Mesodermal cell (in vitro differentiated cells): ENCODE data around the gene KDR.

Experiments used
- H3K27ac ChIP-seq: 2 replicates; pipeline ENCODE4 v1.7.0; 2013; ENCODE audit warnings: mild to moderate bottlenecking, low read depth, low read length, moderate library complexity; ENCODE audit not compliant: severe bottlenecking
- H3K36me3 ChIP-seq: 2 replicates; pipeline ENCODE4 v1.7.1; 2013; ENCODE audit warnings: mild to moderate bottlenecking, low read length, moderate library complexity; ENCODE audit not compliant: control insufficient read depth, insufficient read depth
- H3K4me1 ChIP-seq: one replicate; pipeline ENCODE4 v1.7.1; 2013; ENCODE audit warnings: mild to moderate bottlenecking, low read length; ENCODE audit not compliant: insufficient read depth, control insufficient read depth, poor library complexity, severe bottlenecking
- H3K4me3 ChIP-seq: 2 replicates; pipeline ENCODE4 v1.7.0; 2013; ENCODE audit warnings: low read length, control low read depth, mild to moderate bottlenecking; ENCODE audit not compliant: insufficient read depth, poor library complexity, severe bottlenecking; ENCODE audit errors: extremely low read depth
- H3K9me3 ChIP-seq: 2 replicates; pipeline ENCODE4 v1.7.1; 2013; ENCODE audit warnings: mild to moderate bottlenecking, low read length, moderate library complexity; ENCODE audit not compliant: control insufficient read depth
- WGBS, 2 experiments: methylation state at CpG; one replicate each; pipeline ENCODE4 v1.1.5; 2013; ENCODE audit warnings: missing lambda C conversion rate in 2 of 2; ENCODE audit not compliant: insufficient coverage in 2 of 2; 5-methylcytosine and 5-hydroxymethylcytosine counted together

The KDR gene

DNA sequence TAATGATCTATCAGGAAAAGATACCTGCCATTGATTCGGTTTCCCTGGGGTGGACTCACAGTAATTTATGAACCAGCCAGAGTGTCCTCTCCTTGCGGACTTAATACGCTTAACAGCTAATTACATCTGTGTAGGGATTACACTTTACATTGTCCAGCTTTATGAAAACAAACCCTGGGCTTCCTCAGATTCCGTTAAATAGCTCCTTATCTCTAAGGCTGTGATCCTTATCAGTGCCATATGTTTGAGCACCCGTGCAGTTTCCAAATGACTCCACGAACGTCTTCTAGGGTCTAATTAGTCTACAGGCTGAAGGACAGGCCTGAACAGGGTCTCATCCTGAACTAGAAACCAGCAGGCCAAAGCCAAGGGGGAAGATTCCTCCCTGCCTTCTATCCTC, 56.9 kb downstream of the KDR start:
- Histone ChIP-seq H3K9me3 (no peaks in the 10 kb centered on the region), H3K4me1 (peaks cover 23% of the 10 kb centered on the region), H3K27ac (peak overlapping the region; percentile 74), H3K36me3 (no peaks in the 10 kb centered on the region), H3K4me3 (no peak overlapping the region)
- 74 to 80% methylated on average over 6 to 7 of the region's 7 CpGs for WGBS, 2 experiments

DNA sequence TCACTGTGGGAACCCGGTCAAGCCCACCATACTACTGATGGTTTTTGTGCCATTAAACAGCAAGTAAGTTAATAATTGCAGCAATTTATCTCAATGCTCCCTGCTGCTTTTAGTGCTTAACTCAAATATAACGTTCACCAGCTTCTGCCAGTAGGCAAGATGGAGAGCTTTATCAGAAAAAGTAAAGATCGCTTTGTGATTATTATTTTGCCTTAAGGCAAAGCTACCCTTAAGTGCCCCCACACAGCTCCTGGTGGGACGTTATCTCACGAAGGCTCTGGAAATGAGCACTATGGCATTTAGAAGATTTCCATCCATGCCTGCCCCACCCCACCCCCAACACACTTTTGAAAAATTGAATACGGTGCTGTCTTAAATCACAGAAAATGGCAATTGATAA, 59.4 kb downstream of the KDR start:
- Histone ChIP-seq H3K4me3 (no peak overlapping the region), H3K36me3 (no peaks in the 10 kb centered on the region), H3K27ac (no peak overlapping the region), H3K4me1 (peaks cover 23% of the 10 kb centered on the region), H3K9me3 (no peaks in the 10 kb centered on the region)
- 100% methylated on average over 2 to 3 of the region's 6 CpGs for WGBS, 2 experiments

- H3K27ac ChIP-seq: no peak overlapping the region
- WGBS, 2 experiments: 100% methylated on average over 1 of the region's 4 CpGs
- H3K36me3 ChIP-seq: no peaks in the 10 kb centered on the region
- H3K9me3 ChIP-seq: no peaks in the 10 kb centered on the region
- no peaks in the 10 kb centered on the region for H3K4me1 ChIP-seq
- no peak overlapping the region for H3K4me3 ChIP-seq
These were observed 69.9 kb downstream of the KDR start for GRCh38 chr4:55055529-55055928.

- Histone ChIP-seq H3K4me3 (no peak overlapping the region), H3K36me3 (no peaks in the 10 kb centered on the region), H3K9me3 (no peaks in the 10 kb centered on the region), H3K27ac (no peak overlapping the region), H3K4me1 (no peaks in the 10 kb centered on the region)
- WGBS, 2 experiments: 100% methylated on average over 1 of the region's 2 CpGs; no CpG with 5 or more reads in 1 of the 2 experiments
These were observed 73.9 kb downstream of the KDR start for GRCh38 chr4:55051532-55051931.

GRCh38 chr4:55050418-55050950, 74.9 kb downstream of the KDR start:
- Histone ChIP-seq H3K9me3 (no peaks in the 10 kb centered on the region), H3K36me3 (no peaks in the 10 kb centered on the region)
- no CpG with 5 or more reads among the region's 1 CpG for WGBS, 2 experiments

DNA sequence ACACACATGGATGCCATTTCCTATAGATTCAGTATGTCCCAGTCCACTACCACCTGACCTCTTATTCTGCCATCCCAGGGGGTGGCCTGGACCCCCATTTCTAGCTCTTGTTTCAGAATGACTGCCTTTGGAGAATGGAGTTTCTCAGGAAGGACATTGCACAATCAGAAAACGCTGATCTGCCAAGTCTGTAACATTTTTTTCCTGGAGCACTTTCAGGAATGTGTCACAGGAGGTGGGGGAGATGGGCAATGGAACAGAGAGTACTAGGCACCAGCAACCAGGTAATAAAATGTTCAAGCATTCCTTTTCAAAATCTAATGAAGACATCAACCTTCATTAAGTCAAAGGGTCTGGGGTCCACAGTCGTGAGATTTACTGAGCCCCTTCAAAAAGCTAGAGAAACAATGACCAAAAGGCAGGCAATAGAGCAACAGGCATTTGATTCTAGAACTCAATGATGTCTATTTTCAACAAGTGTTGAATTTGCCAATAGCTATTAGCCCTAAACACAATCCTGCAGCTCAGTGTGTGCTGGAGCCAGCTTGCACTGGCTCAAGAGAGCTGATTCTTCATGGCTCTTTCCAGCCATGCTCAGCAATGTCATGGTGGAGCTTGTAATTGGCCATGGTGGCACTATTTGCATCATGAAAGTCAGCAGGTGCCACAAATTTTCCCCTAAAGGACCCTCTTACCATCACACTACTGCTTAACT, 87.1 kb downstream of the KDR start:
- peaks cover 2% of the 10 kb centered on the region for H3K4me1 ChIP-seq
- 88% methylated on average over 1 to 2 of the region's 2 CpGs for WGBS, 2 experiments

More at GRCh38 chr4:55050418-55050950, 74.9 kb downstream of the KDR start:
- H3K4me3 ChIP-seq: no peak overlapping the region
- H3K27ac ChIP-seq: no peak overlapping the region
- no peaks in the 10 kb centered on the region for H3K4me1 ChIP-seq

GRCh38 chr4:55037728-55038127, 87.7 kb downstream of the KDR start:
- no peaks in the 10 kb centered on the region for H3K36me3 ChIP-seq
- no CpG with 5 or more reads among the region's 1 CpG for WGBS, 2 experiments
- H3K27ac ChIP-seq: no peak overlapping the region
- no peak overlapping the region for H3K4me3 ChIP-seq
- H3K9me3 ChIP-seq: no peaks in the 10 kb centered on the region
- peaks cover 8% of the 10 kb centered on the region for H3K4me1 ChIP-seq

More for the DNA sequence above, 87.1 kb downstream of the KDR start:
- no peak overlapping the region for H3K4me3 ChIP-seq
- no peak overlapping the region for H3K27ac ChIP-seq
- H3K9me3 ChIP-seq: no peaks in the 10 kb centered on the region
- H3K36me3 ChIP-seq: no peaks in the 10 kb centered on the region

DNA sequence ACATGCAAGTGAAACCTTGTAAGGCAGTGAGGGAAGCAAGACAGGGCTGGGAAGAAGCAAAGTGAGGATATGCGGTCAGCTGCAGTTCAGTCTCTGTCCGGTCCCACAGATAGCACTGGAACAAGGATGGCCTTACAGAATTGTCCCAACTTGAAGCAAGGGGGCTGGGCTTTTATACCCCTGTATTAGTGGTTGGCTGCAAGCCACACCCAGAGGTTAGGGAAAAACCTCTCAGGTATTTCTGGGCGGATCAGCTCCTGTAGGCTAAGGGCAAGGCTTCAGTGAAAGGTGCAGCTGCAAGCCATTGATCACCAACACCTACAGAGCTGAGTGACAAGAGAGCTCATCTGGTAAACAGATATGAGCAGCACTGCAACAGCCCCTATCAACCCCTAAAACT, 89.0 kb downstream of the KDR start:
- no peak overlapping the region for H3K27ac ChIP-seq
- no peaks in the 10 kb centered on the region for H3K9me3 ChIP-seq
- 90% methylated on average over 3 of the region's 3 CpGs for WGBS, 2 experiments
- peaks cover 8% of the 10 kb centered on the region for H3K4me1 ChIP-seq
- no peaks in the 10 kb centered on the region for H3K36me3 ChIP-seq
- H3K4me3 ChIP-seq: no peak overlapping the region

DNA sequence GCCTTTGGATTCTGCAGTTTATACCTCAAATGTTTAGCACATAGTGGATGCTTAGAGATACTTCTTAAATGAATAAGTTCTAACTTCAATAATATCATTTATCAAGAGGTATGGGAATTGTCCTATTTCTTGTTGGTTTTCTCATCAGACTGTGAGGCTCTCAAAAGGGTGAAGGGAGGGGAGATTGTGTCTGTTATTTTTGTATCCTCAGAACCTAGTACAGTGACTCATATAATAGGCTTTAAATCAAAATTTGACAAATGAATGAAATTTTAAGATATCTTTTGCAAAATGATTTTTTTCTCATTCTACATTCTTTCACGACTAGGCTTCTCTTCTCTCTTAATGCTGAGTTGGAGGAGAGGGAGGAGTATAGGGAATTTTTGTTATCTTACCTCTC, 89.5 kb downstream of the KDR start:
- Histone ChIP-seq H3K9me3 (no peaks in the 10 kb centered on the region), H3K4me3 (no peak overlapping the region), H3K36me3 (no peaks in the 10 kb centered on the region), H3K27ac (no peak overlapping the region), H3K4me1 (peaks cover 8% of the 10 kb centered on the region)
- WGBS, 2 experiments: no CpG with 5 or more reads among the region's 1 CpG

DNA sequence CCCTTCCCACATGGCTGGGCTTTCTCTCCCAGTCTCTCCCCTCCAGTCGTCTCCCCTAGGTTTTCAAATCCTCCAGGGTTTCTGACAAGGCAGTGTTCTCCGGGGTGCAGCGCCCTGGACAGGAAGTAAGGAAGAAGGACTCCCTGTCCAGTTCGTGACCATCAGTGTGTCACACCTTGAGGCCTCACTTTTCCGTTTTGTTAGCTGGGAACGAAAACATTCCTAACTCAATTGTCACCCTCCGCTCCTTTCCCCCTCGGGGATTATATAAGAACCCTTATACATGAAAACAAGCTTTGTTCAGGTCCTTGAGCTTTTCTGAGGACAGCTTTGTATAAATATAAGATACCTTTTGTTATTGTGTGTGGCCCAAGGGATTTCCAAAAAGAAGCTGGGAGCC, 92.1 kb downstream of the KDR start:
- H3K27ac ChIP-seq: peak overlapping the region; percentile 60
- 88 to 89% methylated on average over 4 to 5 of the region's 8 CpGs for WGBS, 2 experiments
- H3K4me1 ChIP-seq: peaks cover 8% of the 10 kb centered on the region
- H3K9me3 ChIP-seq: no peaks in the 10 kb centered on the region
- H3K4me3 ChIP-seq: no peak overlapping the region
- H3K36me3 ChIP-seq: no peaks in the 10 kb centered on the region

- Histone ChIP-seq H3K9me3 (no peaks in the 10 kb centered on the region), H3K4me3 (no peak overlapping the region), H3K27ac (peak overlapping the region; percentile 60), H3K36me3 (no peaks in the 10 kb centered on the region), H3K4me1 (peaks cover 8% of the 10 kb centered on the region)
- WGBS, 2 experiments: 60% methylated on average over 1 of the region's 1 CpG; no CpG with 5 or more reads in 1 of the 2 experiments
These were observed 92.6 kb downstream of the KDR start for GRCh38 chr4:55032788-55033187.
